ENCODE results near the gene ETFDH.
A peak's percentile ranks its signal among the peaks of the same experiment; 100 is the strongest.

Gene ETFDH

GRCh38 chr4:158722291-158722916 lies 50.3 kb downstream of the ETFDH start:
- TF ChIP-seq CTCF (IDR thresholded peaks at IDR 0.05; ENCODE audit: insufficient read depth, low read length, missing control alignments) = no peak
- peak overlapping the region; percentile 79 for H3K4me3 ChIP-seq (ENCODE audit: low read depth, low read length)
- ChIA-PET CTCF (interaction anchor here (0.8 to 1.2 kb wide), 2 partner anchors 13 to 129 kb away, joined by 3 read pairs; no protein-coding TSS in a partner anchor), POLR2A (no interaction called here)
- no peak for DNase-seq (ENCODE audit: low read depth, low spot score)

- CTCF ChIA-PET = interaction anchor here (2.0 to 6.1 kb wide), 3 partner anchors 127 to 479 kb away, joined by 7 to 51 read pairs (median 13); no protein-coding TSS in a partner anchor
- peak within 1 kb of the TSS; percentile 79 for H3K4me3 ChIP-seq (ENCODE audit: low read depth, low read length)
- no peak for TF ChIP-seq CTCF (IDR thresholded peaks at IDR 0.05; ENCODE audit: insufficient read depth, low read length, missing control alignments)
- POLR2A ChIA-PET = no interaction called here
- DNase-seq (ENCODE audit: low read depth, low spot score) = no peak
These were observed 51.1 kb downstream of the ETFDH start, which contains the start of gene PPID for GRCh38 chr4:158722917-158723793. PPID (minus strand) TSS chr4:158723396; CDS start chr4:158723288, 108 bp downstream.

GRCh38 chr4:158724637-158725036 lies 52.5 kb downstream of the ETFDH start:
- no peak overlapping the region for H3K4me3 ChIP-seq (ENCODE audit: low read depth, low read length)
- TF ChIP-seq CTCF (IDR thresholded peaks at IDR 0.05; ENCODE audit: insufficient read depth, low read length, missing control alignments) = no peak
- CTCF ChIA-PET = interaction anchor here (0.8 to 6.1 kb wide), 7 partner anchors 9 to 479 kb away, joined by 3 to 51 read pairs (median 4); partner anchors contain the start of gene ETFDH
- DNase-seq (ENCODE audit: low read depth, low spot score) = no peak
- POLR2A ChIA-PET = no interaction called here

GRCh38 chr4:158726633-158727032 lies 54.5 kb downstream of the ETFDH start:
- POLR2A ChIA-PET = no interaction called here
- no peak overlapping the region for H3K4me3 ChIP-seq (ENCODE audit: low read depth, low read length)
- DNase-seq (ENCODE audit: low read depth, low spot score) = no peak
- TF ChIP-seq CTCF (IDR thresholded peaks at IDR 0.05; ENCODE audit: insufficient read depth, low read length, missing control alignments) = no peak
- CTCF ChIA-PET = interaction anchor here (1.1 to 6.1 kb wide), 5 partner anchors 27 to 476 kb away, joined by 3 to 51 read pairs (median 13); no protein-coding TSS in a partner anchor

- ChIA-PET POLR2A (no interaction called here), CTCF (interaction anchor here (0.9 to 6.1 kb wide), 10 partner anchors 14 to 475 kb away, joined by 3 to 51 read pairs (median 4); no protein-coding TSS in a partner anchor)
- no peak for TF ChIP-seq CTCF (IDR thresholded peaks at IDR 0.05; ENCODE audit: insufficient read depth, low read length, missing control alignments)
- H3K4me3 ChIP-seq (ENCODE audit: low read depth, low read length) = no peak overlapping the region
- DNase-seq (ENCODE audit: low read depth, low spot score) = no peak
These were observed 56.1 kb downstream of the ETFDH start for GRCh38 chr4:158728236-158728635.

Measured in AG04449 (cell line).